Brain pericyte (primary cell): ENCODE results near the gene TNF.
A peak's percentile ranks its signal among the peaks of the same experiment; 100 is the strongest.

Experiments
- DNase-seq: peaks from one replicate; pipeline ENCODE4 v3.0.0-alpha.2; 2012; ENCODE audit warnings: low read depth, low spot score

The TNF gene

DNA sequence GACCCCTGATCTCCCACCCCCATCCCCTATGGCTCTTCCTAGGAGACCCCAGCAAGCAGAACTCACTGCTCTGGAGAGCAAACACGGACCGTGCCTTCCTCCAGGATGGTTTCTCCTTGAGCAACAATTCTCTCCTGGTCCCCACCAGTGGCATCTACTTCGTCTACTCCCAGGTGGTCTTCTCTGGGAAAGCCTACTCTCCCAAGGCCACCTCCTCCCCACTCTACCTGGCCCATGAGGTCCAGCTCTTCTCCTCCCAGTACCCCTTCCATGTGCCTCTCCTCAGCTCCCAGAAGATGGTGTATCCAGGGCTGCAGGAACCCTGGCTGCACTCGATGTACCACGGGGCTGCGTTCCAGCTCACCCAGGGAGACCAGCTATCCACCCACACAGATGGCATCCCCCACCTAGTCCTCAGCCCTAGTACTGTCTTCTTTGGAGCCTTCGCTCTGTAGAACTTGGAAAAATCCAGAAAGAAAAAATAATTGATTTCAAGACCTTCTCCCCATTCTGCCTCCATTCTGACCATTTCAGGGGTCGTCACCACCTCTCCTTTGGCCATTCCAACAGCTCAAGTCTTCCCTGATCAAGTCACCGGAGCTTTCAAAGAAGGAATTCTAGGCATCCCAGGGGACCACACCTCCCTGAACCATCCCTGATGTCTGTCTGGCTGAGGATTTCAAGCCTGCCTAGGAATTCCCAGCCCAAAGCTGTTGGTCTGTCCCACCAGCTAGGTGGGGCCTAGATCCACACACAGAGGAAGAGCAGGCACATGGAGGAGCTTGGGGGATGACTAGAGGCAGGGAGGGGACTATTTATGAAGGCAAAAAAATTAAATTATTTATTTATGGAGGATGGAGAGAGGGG, 1.9 kb upstream of the TNF start:
- DNase-seq: no peak

DNA sequence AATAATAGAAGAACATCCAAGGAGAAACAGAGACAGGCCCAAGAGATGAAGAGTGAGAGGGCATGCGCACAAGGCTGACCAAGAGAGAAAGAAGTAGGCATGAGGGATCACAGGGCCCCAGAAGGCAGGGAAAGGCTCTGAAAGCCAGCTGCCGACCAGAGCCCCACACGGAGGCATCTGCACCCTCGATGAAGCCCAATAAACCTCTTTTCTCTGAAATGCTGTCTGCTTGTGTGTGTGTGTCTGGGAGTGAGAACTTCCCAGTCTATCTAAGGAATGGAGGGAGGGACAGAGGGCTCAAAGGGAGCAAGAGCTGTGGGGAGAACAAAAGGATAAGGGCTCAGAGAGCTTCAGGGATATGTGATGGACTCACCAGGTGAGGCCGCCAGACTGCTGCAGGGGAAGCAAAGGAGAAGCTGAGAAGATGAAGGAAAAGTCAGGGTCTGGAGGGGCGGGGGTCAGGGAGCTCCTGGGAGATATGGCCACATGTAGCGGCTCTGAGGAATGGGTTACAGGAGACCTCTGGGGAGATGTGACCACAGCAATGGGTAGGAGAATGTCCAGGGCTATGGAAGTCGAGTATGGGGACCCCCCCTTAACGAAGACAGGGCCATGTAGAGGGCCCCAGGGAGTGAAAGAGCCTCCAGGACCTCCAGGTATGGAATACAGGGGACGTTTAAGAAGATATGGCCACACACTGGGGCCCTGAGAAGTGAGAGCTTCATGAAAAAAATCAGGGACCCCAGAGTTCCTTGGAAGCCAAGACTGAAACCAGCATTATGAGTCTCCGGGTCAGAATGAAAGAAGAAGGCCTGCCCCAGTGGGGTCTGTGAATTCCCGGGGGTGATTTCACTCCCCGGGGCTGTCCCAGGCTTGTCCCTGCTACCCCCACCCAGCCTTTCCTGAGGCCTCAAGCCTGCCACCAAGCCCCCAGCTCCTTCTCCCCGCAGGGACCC, 981 bp upstream of the TNF start:
- DNase-seq: no peak

DNA sequence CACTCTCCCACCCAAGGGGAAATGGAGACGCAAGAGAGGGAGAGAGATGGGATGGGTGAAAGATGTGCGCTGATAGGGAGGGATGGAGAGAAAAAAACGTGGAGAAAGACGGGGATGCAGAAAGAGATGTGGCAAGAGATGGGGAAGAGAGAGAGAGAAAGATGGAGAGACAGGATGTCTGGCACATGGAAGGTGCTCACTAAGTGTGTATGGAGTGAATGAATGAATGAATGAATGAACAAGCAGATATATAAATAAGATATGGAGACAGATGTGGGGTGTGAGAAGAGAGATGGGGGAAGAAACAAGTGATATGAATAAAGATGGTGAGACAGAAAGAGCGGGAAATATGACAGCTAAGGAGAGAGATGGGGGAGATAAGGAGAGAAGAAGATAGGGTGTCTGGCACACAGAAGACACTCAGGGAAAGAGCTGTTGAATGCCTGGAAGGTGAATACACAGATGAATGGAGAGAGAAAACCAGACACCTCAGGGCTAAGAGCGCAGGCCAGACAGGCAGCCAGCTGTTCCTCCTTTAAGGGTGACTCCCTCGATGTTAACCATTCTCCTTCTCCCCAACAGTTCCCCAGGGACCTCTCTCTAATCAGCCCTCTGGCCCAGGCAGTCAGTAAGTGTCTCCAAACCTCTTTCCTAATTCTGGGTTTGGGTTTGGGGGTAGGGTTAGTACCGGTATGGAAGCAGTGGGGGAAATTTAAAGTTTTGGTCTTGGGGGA, 754 bp downstream of the TNF start:
- DNase-seq: no peak

DNA sequence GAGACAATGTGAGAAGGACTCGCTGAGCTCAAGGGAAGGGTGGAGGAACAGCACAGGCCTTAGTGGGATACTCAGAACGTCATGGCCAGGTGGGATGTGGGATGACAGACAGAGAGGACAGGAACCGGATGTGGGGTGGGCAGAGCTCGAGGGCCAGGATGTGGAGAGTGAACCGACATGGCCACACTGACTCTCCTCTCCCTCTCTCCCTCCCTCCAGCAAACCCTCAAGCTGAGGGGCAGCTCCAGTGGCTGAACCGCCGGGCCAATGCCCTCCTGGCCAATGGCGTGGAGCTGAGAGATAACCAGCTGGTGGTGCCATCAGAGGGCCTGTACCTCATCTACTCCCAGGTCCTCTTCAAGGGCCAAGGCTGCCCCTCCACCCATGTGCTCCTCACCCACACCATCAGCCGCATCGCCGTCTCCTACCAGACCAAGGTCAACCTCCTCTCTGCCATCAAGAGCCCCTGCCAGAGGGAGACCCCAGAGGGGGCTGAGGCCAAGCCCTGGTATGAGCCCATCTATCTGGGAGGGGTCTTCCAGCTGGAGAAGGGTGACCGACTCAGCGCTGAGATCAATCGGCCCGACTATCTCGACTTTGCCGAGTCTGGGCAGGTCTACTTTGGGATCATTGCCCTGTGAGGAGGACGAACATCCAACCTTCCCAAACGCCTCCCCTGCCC, 1.7 kb downstream of the TNF start:
- DNase-seq: no peak

DNA sequence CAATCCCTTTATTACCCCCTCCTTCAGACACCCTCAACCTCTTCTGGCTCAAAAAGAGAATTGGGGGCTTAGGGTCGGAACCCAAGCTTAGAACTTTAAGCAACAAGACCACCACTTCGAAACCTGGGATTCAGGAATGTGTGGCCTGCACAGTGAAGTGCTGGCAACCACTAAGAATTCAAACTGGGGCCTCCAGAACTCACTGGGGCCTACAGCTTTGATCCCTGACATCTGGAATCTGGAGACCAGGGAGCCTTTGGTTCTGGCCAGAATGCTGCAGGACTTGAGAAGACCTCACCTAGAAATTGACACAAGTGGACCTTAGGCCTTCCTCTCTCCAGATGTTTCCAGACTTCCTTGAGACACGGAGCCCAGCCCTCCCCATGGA, 2.2 kb downstream of the TNF start:
- DNase-seq: no peak

DNA sequence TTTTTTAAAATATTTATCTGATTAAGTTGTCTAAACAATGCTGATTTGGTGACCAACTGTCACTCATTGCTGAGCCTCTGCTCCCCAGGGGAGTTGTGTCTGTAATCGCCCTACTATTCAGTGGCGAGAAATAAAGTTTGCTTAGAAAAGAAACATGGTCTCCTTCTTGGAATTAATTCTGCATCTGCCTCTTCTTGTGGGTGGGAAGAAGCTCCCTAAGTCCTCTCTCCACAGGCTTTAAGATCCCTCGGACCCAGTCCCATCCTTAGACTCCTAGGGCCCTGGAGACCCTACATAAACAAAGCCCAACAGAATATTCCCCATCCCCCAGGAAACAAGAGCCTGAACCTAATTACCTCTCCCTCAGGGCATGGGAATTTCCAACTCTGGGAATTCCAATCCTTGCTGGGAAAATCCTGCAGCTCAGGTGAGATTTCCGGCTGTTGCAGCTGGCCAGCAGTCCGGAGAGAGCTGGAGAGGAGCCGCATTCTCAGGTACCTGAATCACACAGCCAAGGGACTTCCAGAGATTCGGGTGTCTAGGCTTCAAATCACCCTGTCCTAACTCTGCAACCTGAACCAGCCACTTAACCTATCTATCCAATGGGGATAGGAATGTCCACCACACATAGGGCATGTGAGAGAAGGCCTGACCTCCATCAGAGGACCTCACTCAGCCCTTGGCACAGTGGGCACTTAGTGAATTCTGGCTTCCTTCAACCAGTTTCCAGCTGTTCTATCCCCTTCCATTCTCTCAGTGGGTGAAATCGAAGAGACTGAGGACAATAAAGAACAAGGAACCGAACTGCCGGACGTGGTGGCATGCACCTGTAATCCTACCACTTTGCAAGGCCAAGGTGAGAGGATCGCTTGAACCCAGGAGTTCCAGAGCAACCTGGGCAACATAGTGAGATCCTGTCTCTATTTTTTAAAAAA, 3.1 kb downstream of the TNF start:
- no peak for DNase-seq

DNA sequence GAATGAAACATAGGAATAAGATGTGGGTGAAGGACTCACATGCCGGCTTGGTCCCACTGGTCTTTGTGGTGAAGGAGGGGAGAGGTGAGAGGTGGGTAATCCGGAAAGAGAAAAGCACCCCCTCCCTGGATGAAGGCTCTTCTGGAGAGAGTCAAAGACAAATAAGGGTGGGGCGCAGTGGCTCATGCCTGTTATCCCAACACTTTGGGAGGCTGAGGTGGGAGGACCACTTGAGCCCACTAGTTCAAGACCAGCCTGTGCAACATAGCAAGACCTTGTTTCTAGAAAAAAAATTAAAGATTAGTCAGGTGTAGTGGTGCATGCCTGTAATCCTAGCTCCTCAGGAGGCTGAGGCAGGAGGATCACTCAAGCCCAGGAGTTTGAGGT, 3.7 kb downstream of the TNF start:
- DNase-seq: no peak

DNA sequence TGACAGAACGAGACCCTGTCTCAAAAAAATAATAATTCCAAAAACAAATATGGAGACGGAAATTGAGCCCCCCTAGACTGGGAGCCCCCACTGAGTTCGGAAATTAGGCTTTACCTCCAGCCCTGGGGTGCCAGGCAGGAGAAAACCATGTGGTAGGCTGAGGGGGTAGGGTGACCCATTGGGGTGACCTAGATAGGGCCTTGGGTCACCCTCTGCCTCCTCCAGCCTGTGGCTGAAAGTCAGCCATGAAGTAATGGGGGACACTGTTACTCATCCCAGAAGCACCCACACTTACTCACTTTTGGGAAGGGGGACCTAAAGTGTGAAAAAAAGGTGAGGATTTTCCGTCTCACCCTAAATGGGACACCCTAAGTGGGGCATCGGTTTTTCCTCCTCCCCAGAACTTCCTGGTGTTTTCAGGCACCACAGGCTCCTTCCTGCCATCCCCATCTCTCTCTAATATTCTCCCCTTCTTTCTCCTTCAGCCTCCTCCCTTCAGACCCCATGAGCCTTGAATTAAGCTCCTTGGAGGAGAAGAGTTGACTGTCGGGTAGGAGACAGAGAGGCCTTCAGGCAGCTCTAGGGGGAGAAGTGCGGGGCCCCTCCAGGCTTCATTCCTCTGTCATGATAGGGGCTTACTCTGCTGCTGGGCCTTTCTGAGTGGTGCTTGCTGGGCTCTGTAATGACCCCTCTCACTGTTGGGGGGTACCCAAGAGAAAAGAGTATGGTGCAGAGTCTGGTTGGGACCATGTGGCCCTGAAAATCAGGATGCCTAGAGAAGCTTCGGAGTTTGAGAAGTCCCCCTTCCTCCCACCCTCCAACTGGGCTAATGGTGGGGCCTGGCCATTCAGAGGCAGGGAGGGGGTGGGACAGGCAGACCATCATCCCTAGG, 4.4 kb downstream of the TNF start:
- DNase-seq: no peak

DNA sequence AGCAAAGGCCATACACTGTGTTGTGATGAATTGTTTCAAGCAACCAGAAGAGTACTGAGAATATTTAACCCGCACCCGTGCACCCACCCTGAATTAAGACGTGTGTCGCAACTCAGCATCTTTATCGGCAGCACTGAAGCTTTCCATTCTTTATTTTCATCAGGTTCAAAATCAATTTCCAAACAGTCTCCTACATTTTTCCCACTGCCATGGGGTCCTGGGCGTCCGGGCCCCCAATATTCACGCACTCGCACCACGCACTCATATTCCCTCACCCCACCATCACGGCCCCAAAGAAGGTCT, 5.0 kb downstream of the TNF start:
- DNase-seq: no peak

DNA sequence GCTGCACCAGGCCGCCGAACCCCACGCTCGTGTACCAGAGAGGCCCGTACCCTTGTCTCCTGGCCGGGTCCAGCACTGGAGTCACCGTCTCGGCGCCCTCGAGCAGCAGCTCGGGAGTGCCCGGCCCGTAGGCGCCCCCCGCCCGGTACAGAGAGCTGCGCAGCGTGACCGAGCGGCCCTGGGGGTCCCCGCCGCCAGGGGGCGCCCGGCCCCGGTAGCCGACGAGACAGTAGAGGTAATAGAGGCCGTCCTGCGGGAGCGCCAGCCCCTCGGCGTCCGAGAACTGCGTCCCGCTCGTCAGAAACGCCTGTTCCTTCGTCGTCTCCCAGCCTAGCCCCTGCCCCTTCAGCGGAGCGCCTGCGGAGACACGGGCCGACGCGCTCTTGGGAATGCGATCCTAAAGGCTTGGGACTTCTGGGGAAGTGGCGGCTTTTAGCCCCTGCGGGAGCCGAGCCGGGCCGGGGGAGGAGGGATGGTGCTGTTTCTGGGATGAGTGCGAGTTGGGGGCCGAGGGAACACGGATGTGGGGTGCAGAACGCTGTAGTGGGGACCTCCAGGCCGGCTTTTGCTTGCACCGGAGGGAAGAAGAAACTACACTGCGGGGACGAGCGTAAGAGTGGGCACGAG, 5.6 kb downstream of the TNF start:
- DNase-seq: peak; percentile 30

DNA sequence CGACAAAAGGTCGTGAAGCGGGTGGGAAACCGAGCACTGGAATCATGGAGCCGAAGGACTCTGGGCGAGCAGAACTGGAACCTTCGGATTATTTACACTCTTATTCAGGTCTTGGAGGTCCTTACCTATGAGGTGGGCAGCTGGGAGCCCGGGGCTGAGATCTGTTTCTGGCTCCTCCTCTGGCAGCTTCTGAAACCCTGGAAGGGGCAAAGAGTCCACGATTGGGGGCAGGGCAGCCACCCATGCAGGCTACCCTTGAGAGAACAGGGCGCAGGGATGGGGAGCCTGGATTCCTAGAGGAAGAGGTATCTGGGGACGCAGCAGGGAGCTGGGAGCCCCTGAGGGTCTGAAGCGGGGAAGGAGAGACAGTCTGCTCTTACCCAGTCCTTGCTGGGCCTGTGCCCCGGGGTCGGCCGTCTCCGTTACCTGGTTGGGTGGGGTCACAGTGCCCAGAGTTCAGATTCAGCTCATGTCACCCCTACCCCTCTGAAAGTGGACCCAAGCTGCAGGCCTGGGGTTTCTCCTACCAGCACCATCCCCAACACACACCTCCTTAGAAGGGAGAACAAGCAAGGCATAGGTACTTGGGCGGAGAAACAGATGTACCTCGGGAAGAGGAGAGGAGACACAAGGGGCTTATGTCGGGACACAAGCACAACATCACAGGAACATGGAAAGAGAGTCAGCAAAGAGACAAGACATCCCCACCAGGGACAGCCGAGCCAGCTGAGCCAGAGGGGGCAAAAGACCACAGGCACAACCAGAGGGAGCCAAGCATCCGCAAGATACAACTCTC, 6.3 kb downstream of the TNF start:
- no peak for DNase-seq

DNA sequence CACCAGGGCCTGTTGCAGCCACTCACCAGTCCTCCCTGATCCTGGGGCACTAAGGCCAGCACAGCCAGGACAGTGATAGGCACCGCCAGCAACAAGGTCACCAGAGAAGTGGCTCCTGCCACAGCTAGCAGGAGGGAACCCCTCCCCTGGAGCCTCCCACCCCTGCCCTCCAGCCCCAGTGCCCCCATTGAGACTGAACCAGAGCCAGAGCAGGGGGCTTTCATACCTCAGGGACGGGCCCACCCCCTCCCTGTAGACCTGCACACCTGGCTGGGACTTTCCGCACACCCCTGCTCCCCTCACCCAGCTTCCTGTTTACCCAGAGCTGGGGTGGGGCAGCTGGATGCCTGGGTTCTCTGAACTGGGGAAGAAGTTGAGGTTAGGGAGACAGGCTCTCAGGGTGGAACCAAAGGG, 6.9 kb downstream of the TNF start, which contains the start of gene LTB:
TSS of gene LTB (minus strand) at position 195 of the 414 bp plus-strand sequence. CDS start at position 188, 7 bp downstream.
- no peak for DNase-seq

DNA sequence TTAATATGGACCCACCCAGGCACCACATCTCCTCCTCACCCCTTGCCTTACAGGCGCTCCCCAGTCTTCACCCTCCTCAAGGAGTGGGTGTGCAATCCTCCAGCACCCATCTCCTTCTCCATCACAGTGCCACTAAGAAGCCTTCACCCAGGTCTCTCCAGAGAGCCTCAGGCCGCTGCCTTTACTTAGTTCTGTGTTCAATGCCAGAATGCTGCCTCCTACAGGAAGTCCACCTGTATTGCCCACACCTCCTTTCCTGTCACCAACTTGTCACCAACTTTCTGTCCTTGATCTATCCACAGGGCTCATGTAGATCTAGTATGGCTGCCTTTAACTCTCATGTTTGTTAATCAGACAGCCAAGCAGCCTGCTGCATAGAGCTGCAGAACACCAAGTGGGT, 10.1 kb downstream of the TNF start:
- DNase-seq: no peak

DNA sequence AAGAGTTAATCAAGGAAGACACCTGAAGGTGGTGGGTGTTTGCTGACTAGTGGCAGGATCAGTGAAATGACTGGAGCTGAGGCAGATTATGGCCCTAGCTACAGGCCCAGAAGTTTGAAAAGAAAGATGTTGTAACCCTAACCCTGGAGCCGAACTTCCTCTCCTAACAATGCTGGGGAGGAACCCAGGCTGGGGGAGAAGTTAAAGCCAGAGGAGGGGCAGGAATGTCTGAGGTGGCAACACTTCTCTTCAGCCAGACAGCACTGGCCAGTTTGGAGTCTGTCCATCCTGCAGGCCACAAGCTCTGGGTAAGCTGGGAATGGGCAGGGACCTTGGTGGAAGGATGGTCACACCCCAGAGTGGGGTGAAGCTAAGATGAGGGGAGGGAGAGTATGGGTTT, 10.6 kb downstream of the TNF start, which contains the start of gene LST1:
TSS of gene LST1 (plus strand) at position 270 of the 400 bp plus-strand sequence. CDS start 1,023 bp downstream, outside the sequence.
- DNase-seq: no peak

DNA sequence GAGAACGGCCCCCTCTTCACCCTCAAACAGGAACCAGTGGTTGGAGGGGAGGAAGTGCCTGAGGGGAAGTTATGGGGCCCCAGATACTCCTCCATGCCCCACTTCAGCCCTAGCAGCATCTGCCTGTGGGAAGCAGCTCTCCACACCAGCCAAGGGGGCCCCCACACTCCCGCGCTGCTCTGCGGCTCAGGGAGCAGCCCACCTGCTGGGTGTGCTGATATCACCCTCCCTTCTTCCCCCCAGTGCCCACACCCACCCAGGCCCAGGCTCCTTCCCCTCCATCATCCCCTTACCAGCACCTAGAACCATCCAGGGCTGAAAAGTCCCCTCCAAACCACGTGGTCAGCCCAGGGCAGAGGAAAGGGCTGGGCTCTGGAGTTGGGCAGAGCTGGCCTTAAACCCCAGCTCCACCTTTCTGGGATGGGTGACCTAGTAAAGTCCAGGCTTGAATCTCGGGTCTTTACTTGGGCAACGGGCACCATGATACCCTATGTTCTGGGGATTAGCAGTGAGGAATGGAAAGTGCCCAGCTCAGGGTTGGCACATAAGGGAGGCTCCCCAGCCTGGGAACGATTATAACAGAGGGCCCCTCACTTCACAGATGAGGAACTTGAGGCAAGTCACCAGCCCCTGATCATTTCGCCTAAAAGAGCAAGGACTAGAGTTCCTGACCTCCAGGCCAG, 11.4 kb downstream of the TNF start:
- no peak for DNase-seq

DNA sequence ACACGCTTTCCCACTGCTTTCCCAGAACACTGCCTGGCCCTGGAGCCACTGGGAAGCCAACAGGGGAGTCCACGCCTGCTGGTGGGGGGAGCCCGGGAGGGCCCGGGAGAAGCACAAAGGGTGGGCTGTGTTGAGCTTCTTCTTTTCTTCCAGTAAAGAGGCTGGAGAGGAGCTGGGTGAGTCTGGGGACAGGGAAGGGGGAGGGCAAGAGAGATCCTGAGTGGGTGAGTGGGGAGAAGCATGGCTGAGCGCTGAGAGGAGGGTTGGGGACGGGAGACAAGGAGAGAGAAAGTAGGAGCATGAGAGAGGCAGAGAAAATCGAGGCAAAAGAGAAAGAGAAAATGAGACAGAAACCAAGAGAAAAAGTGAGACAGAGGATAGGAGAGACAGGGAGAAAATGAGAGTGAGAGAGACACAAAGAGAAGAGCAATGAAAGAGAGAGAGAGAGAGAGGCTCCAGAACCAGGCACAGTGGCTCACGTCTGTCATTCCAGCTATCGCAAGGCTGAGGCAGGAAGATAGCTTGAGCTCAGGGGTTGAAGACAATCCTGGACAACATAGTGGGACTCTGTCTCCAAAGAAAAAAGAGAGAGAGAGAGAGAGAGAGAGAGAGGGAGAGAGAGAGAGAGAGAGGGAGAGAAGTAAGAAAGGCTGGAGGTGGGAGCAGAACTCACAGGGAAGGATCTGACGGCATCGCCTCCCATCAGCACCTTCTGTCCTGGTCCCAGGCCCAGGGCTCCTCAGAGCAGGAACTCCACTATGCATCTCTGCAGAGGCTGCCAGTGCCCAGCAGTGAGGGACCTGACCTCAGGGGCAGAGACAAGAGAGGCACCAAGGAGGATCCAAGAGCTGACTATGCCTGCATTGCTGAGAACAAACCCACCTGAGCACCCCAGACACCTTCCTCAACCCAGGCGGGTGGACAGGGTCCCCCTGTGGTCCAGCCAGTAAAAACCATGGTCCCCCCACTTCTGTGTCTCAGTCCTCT, 12.7 kb downstream of the TNF start:
- DNase-seq: no peak
